ENCODE results near the gene MACROD2.

DNA sequence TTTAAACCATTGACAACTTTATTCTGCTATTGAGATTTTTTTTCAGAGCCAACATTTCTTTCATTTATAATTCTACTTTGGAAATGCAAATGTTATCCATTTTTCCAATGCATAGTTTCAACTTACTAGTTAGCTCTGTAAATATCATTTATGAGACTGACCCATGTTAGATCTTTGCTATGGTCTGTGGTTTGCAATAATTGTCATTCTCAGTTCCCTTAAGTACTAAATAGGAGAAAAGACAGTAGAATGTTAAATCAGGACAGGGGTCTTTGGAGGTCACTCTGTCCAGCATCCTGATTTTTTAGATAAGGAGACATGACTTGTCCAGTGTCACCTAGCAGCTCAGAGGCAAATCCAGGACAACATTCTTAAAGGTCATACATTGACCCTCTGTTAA lies 864.3 kb downstream of the MACROD2 start:
- TF ChIP-seq, protein P1, sequence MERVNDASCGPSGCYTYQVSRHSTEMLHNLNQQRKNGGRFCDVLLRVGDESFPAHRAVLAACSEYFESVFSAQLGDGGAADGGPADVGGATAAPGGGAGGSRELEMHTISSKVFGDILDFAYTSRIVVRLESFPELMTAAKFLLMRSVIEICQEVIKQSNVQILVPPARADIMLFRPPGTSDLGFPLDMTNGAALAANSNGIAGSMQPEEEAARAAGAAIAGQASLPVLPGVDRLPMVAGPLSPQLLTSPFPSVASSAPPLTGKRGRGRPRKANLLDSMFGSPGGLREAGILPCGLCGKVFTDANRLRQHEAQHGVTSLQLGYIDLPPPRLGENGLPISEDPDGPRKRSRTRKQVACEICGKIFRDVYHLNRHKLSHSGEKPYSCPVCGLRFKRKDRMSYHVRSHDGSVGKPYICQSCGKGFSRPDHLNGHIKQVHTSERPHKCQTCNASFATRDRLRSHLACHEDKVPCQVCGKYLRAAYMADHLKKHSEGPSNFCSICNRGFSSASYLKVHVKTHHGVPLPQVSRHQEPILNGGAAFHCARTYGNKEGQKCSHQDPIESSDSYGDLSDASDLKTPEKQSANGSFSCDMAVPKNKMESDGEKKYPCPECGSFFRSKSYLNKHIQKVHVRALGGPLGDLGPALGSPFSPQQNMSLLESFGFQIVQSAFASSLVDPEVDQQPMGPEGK (CRISPR knock-in tag; IDR thresholded peaks at IDR 0.05; ENCODE audit: borderline replicate concordance), result no peak
- TF ChIP-seq, protein P2, sequence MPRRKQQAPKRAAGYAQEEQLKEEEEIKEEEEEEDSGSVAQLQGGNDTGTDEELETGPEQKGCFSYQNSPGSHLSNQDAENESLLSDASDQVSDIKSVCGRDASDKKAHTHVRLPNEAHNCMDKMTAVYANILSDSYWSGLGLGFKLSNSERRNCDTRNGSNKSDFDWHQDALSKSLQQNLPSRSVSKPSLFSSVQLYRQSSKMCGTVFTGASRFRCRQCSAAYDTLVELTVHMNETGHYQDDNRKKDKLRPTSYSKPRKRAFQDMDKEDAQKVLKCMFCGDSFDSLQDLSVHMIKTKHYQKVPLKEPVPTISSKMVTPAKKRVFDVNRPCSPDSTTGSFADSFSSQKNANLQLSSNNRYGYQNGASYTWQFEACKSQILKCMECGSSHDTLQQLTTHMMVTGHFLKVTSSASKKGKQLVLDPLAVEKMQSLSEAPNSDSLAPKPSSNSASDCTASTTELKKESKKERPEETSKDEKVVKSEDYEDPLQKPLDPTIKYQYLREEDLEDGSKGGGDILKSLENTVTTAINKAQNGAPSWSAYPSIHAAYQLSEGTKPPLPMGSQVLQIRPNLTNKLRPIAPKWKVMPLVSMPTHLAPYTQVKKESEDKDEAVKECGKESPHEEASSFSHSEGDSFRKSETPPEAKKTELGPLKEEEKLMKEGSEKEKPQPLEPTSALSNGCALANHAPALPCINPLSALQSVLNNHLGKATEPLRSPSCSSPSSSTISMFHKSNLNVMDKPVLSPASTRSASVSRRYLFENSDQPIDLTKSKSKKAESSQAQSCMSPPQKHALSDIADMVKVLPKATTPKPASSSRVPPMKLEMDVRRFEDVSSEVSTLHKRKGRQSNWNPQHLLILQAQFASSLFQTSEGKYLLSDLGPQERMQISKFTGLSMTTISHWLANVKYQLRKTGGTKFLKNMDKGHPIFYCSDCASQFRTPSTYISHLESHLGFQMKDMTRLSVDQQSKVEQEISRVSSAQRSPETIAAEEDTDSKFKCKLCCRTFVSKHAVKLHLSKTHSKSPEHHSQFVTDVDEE (CRISPR knock-in tag; IDR thresholded peaks at IDR 0.05), result no peak
- TF ChIP-seq ZFP30 (CRISPR knock-in tag; IDR thresholded peaks at IDR 0.05) (no peak), ZFP3 (CRISPR knock-in tag; IDR thresholded peaks at IDR 0.05) (no peak), ISL1 (CRISPR knock-in tag; IDR thresholded peaks at IDR 0.05) (no peak)
